ENCODE measurements around the gene FILIP1. TPM values are rescaled to one million over a fixed set of nuclear protein-coding genes. Genes with fewer than 3 reads are reported as not detected.

The FILIP1 gene
- total and polyA plus RNA-seq, 2 of the 8 experiments (the other 6 are each of a cell fraction or from before 2014, with no cell fraction given), result 2.4 to 5.7 TPM

- no peak for TF ChIP-seq RFX5 (IDR thresholded peaks at IDR 0.05; ENCODE audit: borderline replicate concordance, low read depth, low read length)
- TF ChIP-seq SP4 (IDR thresholded peaks at IDR 0.05; ENCODE audit: low read length), result no peak
- no peak for TF ChIP-seq KDM5A (IDR thresholded peaks at IDR 0.05; ENCODE audit: low read length)
- TF ChIP-seq CHD2 (IDR thresholded peaks at IDR 0.05; ENCODE audit: low read length), result no peak
- no peak for TF ChIP-seq SIX5 (IDR thresholded peaks at IDR 0.05; ENCODE audit: low read depth, low read length)
- no peak for TF ChIP-seq GTF2F1 (IDR thresholded peaks at IDR 0.05; ENCODE audit: borderline replicate concordance, low read depth, low read length)
- no peak for TF ChIP-seq RAD21 (IDR thresholded peaks at IDR 0.05 in 1 of 2, conservative IDR thresholded peaks at IDR 0.05 in 1 of 2; ENCODE audit: low read depth in 2 of 2, low read length in 2 of 2)
- TF ChIP-seq GABPA (IDR thresholded peaks at IDR 0.05; ENCODE audit: borderline replicate concordance, insufficient read depth, low read length), result no peak
- no peak for TF ChIP-seq KDM4A (IDR thresholded peaks at IDR 0.05; ENCODE audit: low read depth, low read length, severe bottlenecking)
- no peak for TF ChIP-seq USF2 (IDR thresholded peaks at IDR 0.05; ENCODE audit: low read length)
- TF ChIP-seq PHF8 (conservative IDR thresholded peaks at IDR 0.05; ENCODE audit: low read depth, low read length), result no peak; the same call in 1 of the 2 replicates
- TF ChIP-seq NANOG (IDR thresholded peaks at IDR 0.05; ENCODE audit: insufficient read depth, low read depth, low read length, poor library complexity, severe bottlenecking), result peak; percentile 10
- no peak for TF ChIP-seq SAP30 (IDR thresholded peaks at IDR 0.05; ENCODE audit: insufficient read depth, insufficient replicate concordance, low read length)
- TF ChIP-seq CHD1 (IDR thresholded peaks at IDR 0.05; ENCODE audit: low read depth, low read length), result no peak
- TF ChIP-seq ZNF274 (IDR thresholded peaks at IDR 0.05; ENCODE audit: borderline replicate concordance, extremely low read depth, low read length), result no peak
- TF ChIP-seq SIRT6 (IDR thresholded peaks at IDR 0.05; ENCODE audit: low read length), result no peak
- peak; percentile 57; the same call in 1 of the 2 replicates for TF ChIP-seq MAFK (IDR thresholded peaks at IDR 0.05; ENCODE audit: low read depth, low read length)
- TF ChIP-seq ATF3 (IDR thresholded peaks at IDR 0.05; ENCODE audit: insufficient read depth, low read depth, low read length), result no peak
- TF ChIP-seq RNF2 (IDR thresholded peaks at IDR 0.05; ENCODE audit: borderline replicate concordance, low read depth, low read length, missing control alignments, poor library complexity, severe bottlenecking), result no peak
- peak; percentile 91 for TF ChIP-seq TCF12 (IDR thresholded peaks at IDR 0.05; ENCODE audit: low read depth, low read length)
- TF ChIP-seq CEBPB (IDR thresholded peaks at IDR 0.05; ENCODE audit: low read depth, low read length), result no peak
Observed at GRCh38 chr6:75268121-75268987, 225.2 kb downstream of the FILIP1 start (continued).

Data from H1 (cell line).